ENCODE results near the gene TOP3A. TPM values are rescaled to one million over a fixed set of nuclear protein-coding genes. Genes with fewer than 3 reads are reported as not detected.

Gene TOP3A
- total and polyA plus RNA-seq, 2 of the 13 experiments (the other 11 are each of a cell fraction or from before 2014, with no cell fraction given) = 16.9 to 36.8 TPM

- Histone ChIP-seq H2AFZ (ENCODE audit: low read length) (no peak overlapping the region), H3K27me3 (ENCODE audit: control insufficient read depth in 1 of 2, insufficient read depth in 2 of 2, low read length in 2 of 2) (no peaks in the 10 kb centered on the region), H3K79me2 (ENCODE audit: insufficient read depth, low read length) (no peaks in the 10 kb centered on the region), H3K4me1 (ENCODE audit: insufficient read depth, low read length) (no peaks in the 10 kb centered on the region), H3K27ac (ENCODE audit: extremely low read length, insufficient read depth, low read length) (no peak overlapping the region), H3K36me3 (replicated peaks in 1 of 2; ENCODE audit: control insufficient read depth in 1 of 2, insufficient read depth in 2 of 2, low read length in 2 of 2) (peaks cover 42 to 79% of the 10 kb centered on the region in 2 experiments), H3K4me2 (ENCODE audit: low read depth, low read length) (no peak overlapping the region), H4K20me1 (ENCODE audit: insufficient read depth, low read length) (no peaks in the 10 kb centered on the region), H3K4me3 (replicated peaks in 1 of 3; ENCODE audit: insufficient read depth in 1 of 3, low read depth in 2 of 3, low read length in 3 of 3) (no peak overlapping the region), H3K9ac (ENCODE audit: insufficient read depth, low read depth, low read length) (no peak overlapping the region), H3K9me3 (ENCODE audit: low read length) (no peaks in the 10 kb centered on the region)
- POLR2A ChIA-PET = interaction anchor here (1.0 kb wide), 1 partner anchor 56 kb away, joined by 3 read pairs; no protein-coding TSS in a partner anchor
- CTCF ChIA-PET (ENCODE audit: low intra/inter-chr PET ratio, low total read pairs) = no interaction called here
- intact Hi-C loops (cut with micrococcal nuclease; ENCODE audit: unreplicated experiment) = no loop called here
- no TSS peak for BruUV-seq (replicated peaks)
- FAIRE-seq (no peak), ATAC-seq (no peak), DNase-seq (ENCODE audit: low spot score) (no peak)
- WGBS (ENCODE audit: low lambda C conversion rate) = 98% methylated on average over 3 of the region's 5 CpGs
- in situ Hi-C loops (cut with HindIII; ENCODE audit: extremely low pct_ligation_motif_present, low pct_unique_long_range_greater_than_20kb) = no loop called here
- TF ChIP-seq YEATS2 (CRISPR knock-in tag; IDR thresholded peaks at IDR 0.05; ENCODE audit: borderline replicate concordance) (no peak), ZNF430 (CRISPR knock-in tag; IDR thresholded peaks at IDR 0.05) (no peak), TFAP4 (IDR thresholded peaks at IDR 0.05; ENCODE audit: borderline replicate concordance, low read depth) (no peak), ZNF407 (CRISPR knock-in tag; IDR thresholded peaks at IDR 0.05; ENCODE audit: not compliant biosample characterization) (no peak), FOXA1 (IDR thresholded peaks at IDR 0.05) (no peak), FOXA1 (CRISPR knock-in tag; IDR thresholded peaks at IDR 0.05) (no peak), ZNF598 (CRISPR knock-in tag; IDR thresholded peaks at IDR 0.05; ENCODE audit: borderline replicate concordance) (no peak), CERS6 (CRISPR knock-in tag; IDR thresholded peaks at IDR 0.05) (no peak), RXRB (CRISPR knock-in tag; IDR thresholded peaks at IDR 0.05; ENCODE audit: borderline replicate concordance) (no peak), POLR2G (IDR thresholded peaks at IDR 0.05; ENCODE audit: low read depth, low read length) (no peak), SYNCRIP (IDR thresholded peaks at IDR 0.05; ENCODE audit: insufficient read depth, low read depth, low read length) (no peak), TFDP1 (CRISPR knock-in tag; IDR thresholded peaks at IDR 0.05; ENCODE audit: borderline replicate concordance) (no peak), RFX1 (IDR thresholded peaks at IDR 0.05) (no peak), ZNF709 (CRISPR knock-in tag; IDR thresholded peaks at IDR 0.05) (no peak)
Measured at GRCh38 chr17:18280766-18281371, 33.9 kb downstream of the TOP3A start.

All from HepG2 (cell line).